Skeletal muscle satellite cell (primary cell): ENCODE data around the gene TMEM131.

Experiments
- H3K27me3 ChIP-seq: 2 replicates; pipeline ENCODE4 v1.7.0; 2013; ENCODE audit warnings: low read length; ENCODE audit not compliant: control insufficient read depth, insufficient read depth
- H3K36me3 ChIP-seq: 2 replicates; pipeline ENCODE4 v1.7.0; 2013; ENCODE audit warnings: mild to moderate bottlenecking, control low read depth, low read length; ENCODE audit not compliant: insufficient read depth
- H3K4me1 ChIP-seq: 2 replicates; pipeline ENCODE4 v1.7.0; 2013; ENCODE audit warnings: low read length; ENCODE audit not compliant: control insufficient read depth, insufficient read depth
- H3K4me2 ChIP-seq: 2 replicates; pipeline ENCODE4 v1.7.0; 2013; ENCODE audit warnings: mild to moderate bottlenecking, low read length
- H3K4me3 ChIP-seq: 2 replicates; pipeline ENCODE4 v1.7.0; 2013; ENCODE audit warnings: low read length
- H3K9ac ChIP-seq: 2 replicates; pipeline ENCODE4 v1.7.0; 2013; ENCODE audit warnings: mild to moderate bottlenecking, low read depth, low read length, moderate library complexity
- H3K9me3 ChIP-seq: replicated peaks from 2 replicates; pipeline ENCODE4 v1.7.0; 2013; ENCODE audit warnings: mild to moderate bottlenecking, control low read depth, low read length

Gene TMEM131

GRCh38 chr2:97718942-97719341 lies 276.8 kb downstream of the TMEM131 start:
- no peak overlapping the region for H3K4me2 ChIP-seq
- H3K9me3 ChIP-seq: no peaks in the 10 kb centered on the region
- peaks cover 42% of the 10 kb centered on the region for H3K27me3 ChIP-seq
- H3K4me3 ChIP-seq: no peak overlapping the region
- no peak overlapping the region for H3K9ac ChIP-seq
- no peaks in the 10 kb centered on the region for H3K4me1 ChIP-seq
- no peaks in the 10 kb centered on the region for H3K36me3 ChIP-seq

- Histone ChIP-seq H3K36me3 (no peaks in the 10 kb centered on the region), H3K9me3 (no peaks in the 10 kb centered on the region), H3K9ac (no peak overlapping the region), H3K4me2 (no peak overlapping the region), H3K4me1 (no peaks in the 10 kb centered on the region), H3K4me3 (no peak overlapping the region), H3K27me3 (peaks cover 42% of the 10 kb centered on the region)
Measured at GRCh38 chr2:97718051-97718882, 277.5 kb downstream of the TMEM131 start.

- Histone ChIP-seq H3K4me2 (no peak overlapping the region), H3K27me3 (peaks cover 42% of the 10 kb centered on the region), H3K9ac (no peak overlapping the region), H3K4me3 (no peak overlapping the region), H3K4me1 (no peaks in the 10 kb centered on the region), H3K9me3 (no peaks in the 10 kb centered on the region), H3K36me3 (no peaks in the 10 kb centered on the region)
Measured at GRCh38 chr2:97717613-97717995, 278.1 kb downstream of the TMEM131 start.

DNA sequence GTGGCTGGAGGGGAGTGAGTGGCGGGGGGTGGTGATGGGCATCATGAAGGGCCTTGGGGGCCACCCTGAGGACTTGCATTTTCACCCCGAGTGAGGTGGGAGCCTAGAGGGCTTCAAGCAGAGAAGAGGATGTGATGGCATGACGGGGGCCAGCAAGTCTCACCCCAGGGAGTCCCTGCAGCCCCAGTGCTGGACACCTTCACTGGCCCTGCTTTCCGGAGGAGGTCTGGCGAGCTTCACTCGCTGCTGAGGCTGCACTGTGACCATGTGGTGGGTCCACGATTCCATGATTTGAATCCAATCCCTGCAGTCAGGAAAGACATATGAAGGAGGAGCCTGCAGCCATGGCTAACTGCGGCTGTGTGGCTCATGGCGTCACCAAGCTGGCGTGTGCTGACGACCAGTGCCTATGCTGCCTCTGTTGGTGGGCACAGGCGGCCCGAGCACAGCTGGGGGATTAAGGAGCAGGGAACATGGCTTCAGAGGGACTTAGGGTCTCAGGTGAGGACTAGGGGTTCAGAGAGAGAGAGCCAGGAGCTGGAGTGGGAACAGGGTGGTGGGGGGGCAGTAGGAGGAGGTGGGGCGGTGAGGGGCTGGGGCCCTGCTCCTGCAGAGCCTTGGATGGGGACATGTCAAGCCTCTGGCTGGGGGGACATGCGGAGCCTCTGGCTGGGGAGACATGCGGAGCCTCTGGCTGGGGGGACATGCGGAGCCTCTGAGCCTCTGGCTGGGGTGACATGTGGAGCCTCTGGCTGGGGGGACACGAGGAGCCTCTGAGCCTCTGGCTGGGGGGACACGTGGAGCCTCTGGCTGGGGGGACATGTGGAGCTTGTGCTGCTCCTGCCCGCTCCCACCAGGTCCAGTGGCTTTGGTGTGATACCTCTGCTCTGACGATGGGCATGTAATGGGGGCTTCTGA lies 278.8 kb downstream of the TMEM131 start:
- peaks cover 42% of the 10 kb centered on the region for H3K27me3 ChIP-seq
- H3K9ac ChIP-seq: no peak overlapping the region
- no peak overlapping the region for H3K4me3 ChIP-seq
- no peaks in the 10 kb centered on the region for H3K9me3 ChIP-seq
- H3K4me2 ChIP-seq: no peak overlapping the region
- H3K36me3 ChIP-seq: no peaks in the 10 kb centered on the region
- H3K4me1 ChIP-seq: no peaks in the 10 kb centered on the region

- H3K4me3 ChIP-seq: no peak overlapping the region
- H3K4me2 ChIP-seq: no peak overlapping the region
- no peaks in the 10 kb centered on the region for H3K4me1 ChIP-seq
- H3K27me3 ChIP-seq: peaks cover 42% of the 10 kb centered on the region
- no peaks in the 10 kb centered on the region for H3K9me3 ChIP-seq
- no peaks in the 10 kb centered on the region for H3K36me3 ChIP-seq
- H3K9ac ChIP-seq: no peak overlapping the region
Measured at GRCh38 chr2:97715951-97716694, 279.6 kb downstream of the TMEM131 start.

DNA sequence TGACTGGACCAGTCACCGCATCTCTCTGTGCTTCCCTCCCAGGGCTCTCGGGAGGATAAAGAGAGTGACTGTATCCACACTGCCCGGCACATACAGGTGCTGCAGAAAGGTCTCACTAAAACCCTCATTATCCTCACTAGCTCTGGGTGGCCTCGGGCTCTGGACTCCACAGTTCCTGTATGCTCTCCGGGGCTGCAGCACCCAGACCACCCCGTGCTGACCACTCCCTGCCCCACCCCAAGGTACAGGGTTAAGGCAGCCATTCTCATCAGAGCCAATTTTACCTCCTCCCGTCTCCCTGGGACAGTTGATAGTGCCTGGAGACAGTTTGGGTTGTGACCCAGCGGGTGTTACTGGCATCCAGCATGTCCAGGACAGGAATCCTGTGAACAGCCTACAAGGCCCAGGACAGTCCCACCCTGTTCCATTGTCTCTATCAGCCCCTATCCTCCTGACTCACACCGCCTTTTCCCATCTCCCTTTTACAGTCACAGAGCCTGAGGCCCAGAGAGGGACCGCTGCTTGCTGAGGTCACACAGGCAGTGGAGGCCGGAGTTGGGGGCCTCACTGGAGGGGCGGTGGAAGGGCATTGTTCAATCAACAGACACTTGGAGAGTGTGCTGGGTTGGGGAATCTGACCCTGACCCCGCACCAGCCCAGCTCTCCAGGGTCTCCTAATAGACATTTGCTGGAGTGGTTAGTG lies 280.6 kb downstream of the TMEM131 start:
- H3K9ac ChIP-seq: no peak overlapping the region
- peaks cover 45% of the 10 kb centered on the region for H3K27me3 ChIP-seq
- no peak overlapping the region for H3K4me2 ChIP-seq
- H3K36me3 ChIP-seq: no peaks in the 10 kb centered on the region
- no peaks in the 10 kb centered on the region for H3K9me3 ChIP-seq
- H3K4me1 ChIP-seq: no peaks in the 10 kb centered on the region
- no peak overlapping the region for H3K4me3 ChIP-seq

GRCh38 chr2:97714084-97714949 lies 281.4 kb downstream of the TMEM131 start:
- H3K4me1 ChIP-seq: no peaks in the 10 kb centered on the region
- no peak overlapping the region for H3K4me3 ChIP-seq
- no peak overlapping the region for H3K4me2 ChIP-seq
- H3K9me3 ChIP-seq: no peaks in the 10 kb centered on the region
- H3K27me3 ChIP-seq: peaks cover 39% of the 10 kb centered on the region
- H3K9ac ChIP-seq: no peak overlapping the region
- no peaks in the 10 kb centered on the region for H3K36me3 ChIP-seq

DNA sequence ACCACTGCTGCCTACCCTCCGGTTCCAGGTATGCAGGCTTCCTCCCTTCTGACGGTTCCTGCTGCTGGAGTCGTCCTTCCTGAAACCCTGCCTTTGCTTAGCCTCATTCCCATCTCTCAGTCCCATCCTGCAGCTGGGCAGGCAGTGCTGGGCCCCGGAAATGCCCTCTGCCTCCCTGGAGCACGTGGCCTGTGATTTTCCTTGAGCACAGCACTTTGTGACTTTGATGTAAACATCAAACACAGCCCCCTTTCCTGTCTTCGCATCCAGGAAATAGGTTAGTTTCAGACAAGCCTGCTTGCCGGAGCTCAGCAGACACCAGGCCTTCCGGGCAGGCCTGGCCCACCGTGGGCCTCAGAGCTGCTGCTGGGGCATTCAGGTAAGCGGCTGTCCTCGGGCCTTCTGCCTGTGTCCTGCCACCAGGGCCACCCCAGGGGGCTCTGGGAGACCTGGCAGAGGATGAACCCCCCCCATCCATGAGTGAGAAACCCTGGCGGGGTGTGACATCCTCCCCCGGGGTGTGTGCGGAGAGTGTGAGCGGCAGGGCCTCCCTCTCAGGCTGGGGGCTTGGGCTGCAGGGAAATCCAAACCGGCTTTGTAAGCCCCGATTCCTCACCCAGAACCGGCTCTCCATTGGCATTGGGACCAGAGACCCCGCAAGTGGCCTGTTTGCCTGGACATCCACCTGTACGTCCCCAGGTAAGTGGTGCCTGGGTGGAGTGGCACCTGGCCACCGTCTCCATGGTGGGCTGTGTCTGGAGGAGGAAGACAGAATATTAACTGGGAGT lies 282.3 kb downstream of the TMEM131 start, which contains the start of gene ZAP70:
ZAP70 (plus strand) TSS at position 281 of the 788 bp plus-strand sequence. CDS start 10,461 bp downstream, outside the sequence.
- Histone ChIP-seq H3K4me3 (no peak within 1 kb of the TSS), H3K9ac (no peak within 1 kb of the TSS), H3K9me3 (no peaks in the 10 kb centered on the region), H3K27me3 (peaks cover 32% of the 10 kb centered on the region), H3K4me1 (no peaks in the 10 kb centered on the region), H3K36me3 (no peaks in the 10 kb centered on the region), H3K4me2 (no peak within 1 kb of the TSS)

DNA sequence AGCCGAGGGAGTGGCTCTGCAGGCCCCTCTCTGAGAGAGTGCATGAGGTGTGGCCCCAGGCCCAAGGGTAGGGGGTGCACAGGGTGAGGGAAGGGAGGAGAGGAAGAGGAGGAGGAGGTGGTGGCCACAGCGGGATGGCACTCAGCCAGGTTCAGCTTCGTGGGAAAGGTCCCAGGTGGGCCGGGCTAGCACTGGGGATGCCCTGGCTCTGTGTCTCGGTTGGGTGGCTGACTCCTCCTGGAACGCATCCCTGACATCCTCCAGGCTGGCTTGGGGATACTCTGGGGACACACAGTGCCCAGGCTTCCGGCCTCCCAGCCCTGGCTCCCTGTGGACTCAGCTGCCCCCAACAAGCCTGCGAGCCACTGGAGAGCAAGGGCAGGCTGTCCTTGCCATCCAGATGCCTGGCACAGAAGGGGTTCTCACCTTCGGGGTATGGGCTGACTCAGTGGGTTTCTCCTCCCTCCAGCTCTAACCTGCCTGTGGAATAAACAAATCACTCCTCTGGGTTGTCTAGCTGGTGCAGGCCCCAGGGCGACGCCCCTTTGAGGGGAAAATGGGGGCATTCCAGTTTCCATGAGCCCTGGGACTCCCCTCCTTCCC lies 283.0 kb downstream of the TMEM131 start:
- H3K9ac ChIP-seq: no peak overlapping the region
- no peaks in the 10 kb centered on the region for H3K4me1 ChIP-seq
- H3K27me3 ChIP-seq: peaks cover 27% of the 10 kb centered on the region
- H3K9me3 ChIP-seq: no peaks in the 10 kb centered on the region
- H3K36me3 ChIP-seq: no peaks in the 10 kb centered on the region
- no peak overlapping the region for H3K4me2 ChIP-seq
- H3K4me3 ChIP-seq: no peak overlapping the region
